HG03175 (cell line): ENCODE results near the gene ALDOA.
A peak's percentile ranks its signal among the peaks of the same experiment; 100 is the strongest.

Experiments
- ATAC-seq: cut with Tn5 transposase; IDR thresholded peaks from one replicate; pipeline ENCODE4 v1.9.1; 2021; ENCODE audit warnings: mild to moderate bottlenecking, moderate library complexity; ENCODE audit not compliant: unreplicated experiment

ALDOA gene

DNA sequence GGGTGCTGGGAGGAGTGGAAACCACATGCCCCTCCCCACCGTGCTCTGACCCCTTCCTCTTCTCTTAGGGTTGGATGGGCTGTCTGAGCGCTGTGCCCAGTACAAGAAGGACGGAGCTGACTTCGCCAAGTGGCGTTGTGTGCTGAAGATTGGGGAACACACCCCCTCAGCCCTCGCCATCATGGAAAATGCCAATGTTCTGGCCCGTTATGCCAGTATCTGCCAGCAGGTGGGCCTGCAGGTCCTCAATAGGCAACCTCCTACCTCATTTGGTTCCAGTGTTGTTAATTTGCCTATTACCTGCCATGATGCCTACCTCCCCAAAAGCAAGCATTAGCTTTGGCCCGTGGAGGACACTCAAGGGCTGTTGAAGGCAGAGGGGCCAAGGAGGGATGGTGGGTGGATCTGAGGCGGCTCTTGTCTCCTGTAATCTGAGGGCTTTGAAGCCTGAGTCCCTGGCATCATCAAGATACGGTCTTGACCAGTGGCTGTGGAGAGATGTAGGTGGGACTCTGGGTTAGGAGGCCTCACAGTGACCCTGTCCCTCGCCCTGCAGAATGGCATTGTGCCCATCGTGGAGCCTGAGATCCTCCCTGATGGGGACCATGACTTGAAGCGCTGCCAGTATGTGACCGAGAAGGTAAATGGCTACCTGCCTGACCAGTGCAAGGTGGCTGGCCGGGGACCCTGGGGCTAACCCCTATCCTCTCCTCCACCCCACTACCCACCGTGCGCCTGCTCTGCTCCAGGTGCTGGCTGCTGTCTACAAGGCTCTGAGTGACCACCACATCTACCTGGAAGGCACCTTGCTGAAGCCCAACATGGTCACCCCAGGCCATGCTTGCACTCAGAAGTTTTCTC, 3.4 kb downstream of the ALDOA start:
- no peak for ATAC-seq

DNA sequence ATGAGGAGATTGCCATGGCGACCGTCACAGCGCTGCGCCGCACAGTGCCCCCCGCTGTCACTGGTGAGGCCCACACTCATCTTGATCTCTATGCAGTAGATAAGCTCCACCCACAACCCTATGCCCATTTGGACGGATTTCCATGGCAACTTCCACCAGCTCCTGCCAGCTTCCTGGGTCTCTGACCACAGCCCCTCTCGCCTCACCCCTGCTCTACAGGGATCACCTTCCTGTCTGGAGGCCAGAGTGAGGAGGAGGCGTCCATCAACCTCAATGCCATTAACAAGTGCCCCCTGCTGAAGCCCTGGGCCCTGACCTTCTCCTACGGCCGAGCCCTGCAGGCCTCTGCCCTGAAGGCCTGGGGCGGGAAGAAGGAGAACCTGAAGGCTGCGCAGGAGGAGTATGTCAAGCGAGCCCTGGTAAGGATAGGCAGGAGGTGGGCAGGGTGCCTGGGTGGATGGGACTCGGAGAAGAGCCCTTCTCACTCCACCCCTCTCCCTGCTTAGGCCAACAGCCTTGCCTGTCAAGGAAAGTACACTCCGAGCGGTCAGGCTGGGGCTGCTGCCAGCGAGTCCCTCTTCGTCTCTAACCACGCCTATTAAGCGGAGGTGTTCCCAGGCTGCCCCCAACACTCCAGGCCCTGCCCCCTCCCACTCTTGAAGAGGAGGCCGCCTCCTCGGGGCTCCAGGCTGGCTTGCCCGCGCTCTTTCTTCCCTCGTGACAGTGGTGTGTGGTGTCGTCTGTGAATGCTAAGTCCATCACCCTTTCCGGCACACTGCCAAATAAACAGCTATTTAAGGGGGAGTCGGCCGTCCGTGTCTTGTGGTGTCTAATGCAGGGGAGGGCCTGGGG, 4.3 kb downstream of the ALDOA start:
- ATAC-seq, result no peak

DNA sequence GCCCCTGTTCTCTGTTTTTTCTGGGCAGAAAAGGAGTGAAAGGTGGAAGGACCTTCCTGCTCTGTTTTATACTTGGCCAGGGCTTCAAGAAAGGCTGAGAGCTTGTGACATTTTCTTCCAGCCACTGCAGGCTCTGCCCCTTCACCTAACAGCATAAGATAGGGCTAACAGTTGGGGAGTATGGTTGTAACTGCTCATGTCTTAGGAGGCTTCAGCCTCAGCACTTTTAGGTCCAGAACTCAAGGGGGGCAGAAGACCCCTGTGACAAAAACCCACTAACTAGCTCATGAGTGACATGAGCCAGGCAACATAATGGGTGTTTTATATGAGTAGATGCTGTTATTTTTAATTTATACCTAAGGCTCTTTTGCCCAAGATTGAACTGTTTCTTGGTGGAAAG, 4.9 kb downstream of the ALDOA start:
- ATAC-seq, result no peak

DNA sequence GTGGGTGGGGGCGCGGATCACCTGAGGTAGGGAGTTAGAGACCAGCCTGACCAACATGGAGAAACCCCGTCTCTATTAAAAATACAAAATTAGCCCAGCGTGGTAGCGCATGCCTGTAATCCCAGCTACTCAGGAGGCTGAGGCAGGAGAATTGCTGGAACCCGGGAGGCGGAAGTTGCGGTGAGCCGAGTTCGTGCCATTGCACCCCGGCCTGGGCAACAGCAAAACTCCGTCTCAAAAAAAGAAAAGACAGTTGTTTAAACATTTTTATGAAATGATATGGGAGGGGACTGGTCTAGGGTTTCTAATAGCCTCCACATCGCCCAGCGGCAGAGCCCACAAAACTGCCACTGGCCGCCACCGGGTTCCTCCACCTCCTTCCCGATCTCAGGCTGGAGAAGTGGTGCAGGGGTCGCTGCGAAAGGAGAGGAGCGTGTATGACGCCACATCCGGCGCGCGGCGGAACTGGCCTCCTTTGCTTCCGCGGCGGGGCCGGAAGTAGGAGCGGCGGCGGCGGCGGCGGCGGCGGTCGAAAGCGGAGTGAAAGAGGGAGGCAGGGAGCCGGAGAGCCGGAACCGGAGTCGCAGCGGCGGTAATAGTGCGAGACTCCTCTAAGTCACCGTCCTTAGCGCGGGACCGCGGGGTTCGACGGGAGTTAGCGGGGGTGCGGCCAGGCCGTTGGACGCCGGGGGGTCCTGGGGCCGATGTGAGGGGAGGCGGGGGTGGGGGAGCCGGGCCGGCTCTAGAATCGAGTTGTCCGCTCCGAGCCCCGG, 10.1 kb downstream of the ALDOA start, which contains the start of gene PPP4C:
TSS of gene PPP4C (plus strand) at position 492 of the 773 bp plus-strand sequence. CDS start 384 bp downstream, outside the sequence.
- ATAC-seq, result peak; percentile 75

DNA sequence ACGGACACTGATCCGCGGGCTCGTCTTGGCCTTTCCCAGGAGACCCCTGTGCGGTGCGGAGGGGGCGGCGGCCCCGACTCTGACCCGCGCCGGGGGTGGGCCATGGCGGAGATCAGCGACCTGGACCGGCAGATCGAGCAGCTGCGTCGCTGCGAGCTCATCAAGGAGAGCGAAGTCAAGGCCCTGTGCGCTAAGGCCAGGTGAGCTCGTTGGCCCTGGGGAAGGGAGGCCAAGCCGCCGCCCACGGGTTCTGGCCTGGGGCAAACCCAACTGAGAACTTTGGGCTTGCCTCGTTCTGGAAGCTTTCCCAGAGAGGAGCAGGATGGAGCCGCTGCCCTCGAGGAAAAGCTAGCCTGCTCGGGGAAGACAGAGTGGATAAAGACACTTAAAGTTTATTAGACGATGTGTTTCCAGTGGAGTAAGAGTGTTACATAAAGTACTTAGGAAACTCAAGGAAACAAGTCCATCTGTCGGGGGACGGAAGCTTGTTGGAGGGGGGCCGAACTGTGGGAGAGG, 10.8 kb downstream of the ALDOA start:
- ATAC-seq, result peak; percentile 25

DNA sequence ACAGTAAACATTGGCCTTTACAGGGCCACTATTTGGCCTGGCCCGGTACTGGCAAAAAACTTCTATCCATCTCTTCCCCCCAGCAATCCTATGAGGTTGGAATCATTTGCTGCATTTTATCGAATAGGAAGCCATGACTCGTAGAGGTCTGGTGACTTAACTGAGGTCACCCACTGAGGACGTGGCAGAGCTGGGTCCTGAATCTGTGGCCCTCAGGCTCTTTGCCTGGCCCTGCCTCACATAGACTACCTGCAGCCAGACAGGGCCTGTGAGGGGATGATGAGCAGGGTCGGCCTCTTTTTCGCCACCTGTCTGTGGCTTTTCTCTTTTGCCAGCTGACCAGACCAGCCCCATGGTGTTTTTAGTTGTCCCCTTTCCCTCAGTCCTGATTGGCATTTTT, 12.1 kb downstream of the ALDOA start:
- no peak for ATAC-seq

DNA sequence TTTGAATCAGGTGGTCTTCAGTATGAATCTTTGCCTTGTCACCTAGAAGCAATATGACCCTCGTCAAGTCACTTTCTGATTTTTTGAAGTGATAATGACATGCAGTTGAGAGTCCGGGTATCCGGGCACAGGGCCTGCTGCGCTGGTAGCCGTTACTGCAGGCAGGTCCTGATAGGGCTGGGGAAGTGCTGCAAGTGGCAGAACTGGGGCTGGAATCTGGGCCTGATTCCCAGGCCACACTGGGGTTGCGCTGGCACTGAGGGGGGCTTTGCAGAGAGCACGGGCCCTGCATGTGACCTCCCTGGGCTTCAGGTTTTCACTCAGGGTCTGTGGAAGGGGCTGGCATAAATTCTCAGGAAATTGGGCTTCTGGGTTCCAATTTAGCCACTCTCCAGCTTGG, 13.2 kb downstream of the ALDOA start:
- ATAC-seq, result no peak

DNA sequence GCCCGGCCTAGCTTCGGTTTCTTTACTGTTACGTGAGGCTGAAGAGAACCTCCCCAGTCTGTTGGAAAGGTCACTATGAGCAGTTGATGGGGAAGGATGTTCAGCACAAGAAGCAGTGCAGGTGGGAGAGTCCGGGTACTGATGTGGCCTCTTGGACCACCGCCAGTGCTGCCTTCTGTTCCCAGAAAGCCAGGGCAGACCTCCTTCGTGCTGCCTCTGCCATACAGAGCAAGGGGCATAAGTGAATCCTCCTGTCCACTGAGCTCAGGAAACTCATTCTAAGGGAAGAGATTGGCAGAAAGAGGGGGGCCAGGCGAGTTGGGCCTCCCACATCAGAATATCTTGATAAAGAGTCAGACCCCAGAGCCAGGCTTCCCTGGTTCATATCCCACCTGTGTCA, 13.9 kb downstream of the ALDOA start:
- ATAC-seq, result no peak

DNA sequence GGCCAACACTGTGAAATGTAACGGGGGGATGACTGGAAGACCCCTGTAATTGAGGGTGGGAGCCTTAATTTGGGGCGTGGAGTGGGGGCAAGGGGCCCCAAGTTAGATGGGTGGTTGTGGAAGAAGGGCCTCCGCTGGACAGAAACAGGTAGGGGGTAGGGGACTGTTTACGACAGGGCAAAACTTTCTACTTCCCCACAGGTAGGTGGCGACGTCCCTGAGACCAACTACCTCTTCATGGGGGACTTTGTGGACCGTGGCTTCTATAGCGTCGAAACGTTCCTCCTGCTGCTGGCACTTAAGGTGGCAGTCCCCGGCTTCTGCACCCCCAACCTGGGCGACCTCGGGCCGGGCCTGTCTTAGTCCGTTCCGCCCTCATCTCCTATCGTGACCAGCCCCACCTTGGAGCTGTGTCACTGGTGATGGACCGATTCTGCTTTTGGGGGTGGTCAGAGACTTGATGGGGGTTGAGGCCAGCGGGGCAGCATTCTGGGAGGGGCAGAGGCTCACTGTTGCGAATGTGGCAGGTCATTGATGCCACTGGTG, 17.1 kb downstream of the ALDOA start:
- ATAC-seq, result no peak

DNA sequence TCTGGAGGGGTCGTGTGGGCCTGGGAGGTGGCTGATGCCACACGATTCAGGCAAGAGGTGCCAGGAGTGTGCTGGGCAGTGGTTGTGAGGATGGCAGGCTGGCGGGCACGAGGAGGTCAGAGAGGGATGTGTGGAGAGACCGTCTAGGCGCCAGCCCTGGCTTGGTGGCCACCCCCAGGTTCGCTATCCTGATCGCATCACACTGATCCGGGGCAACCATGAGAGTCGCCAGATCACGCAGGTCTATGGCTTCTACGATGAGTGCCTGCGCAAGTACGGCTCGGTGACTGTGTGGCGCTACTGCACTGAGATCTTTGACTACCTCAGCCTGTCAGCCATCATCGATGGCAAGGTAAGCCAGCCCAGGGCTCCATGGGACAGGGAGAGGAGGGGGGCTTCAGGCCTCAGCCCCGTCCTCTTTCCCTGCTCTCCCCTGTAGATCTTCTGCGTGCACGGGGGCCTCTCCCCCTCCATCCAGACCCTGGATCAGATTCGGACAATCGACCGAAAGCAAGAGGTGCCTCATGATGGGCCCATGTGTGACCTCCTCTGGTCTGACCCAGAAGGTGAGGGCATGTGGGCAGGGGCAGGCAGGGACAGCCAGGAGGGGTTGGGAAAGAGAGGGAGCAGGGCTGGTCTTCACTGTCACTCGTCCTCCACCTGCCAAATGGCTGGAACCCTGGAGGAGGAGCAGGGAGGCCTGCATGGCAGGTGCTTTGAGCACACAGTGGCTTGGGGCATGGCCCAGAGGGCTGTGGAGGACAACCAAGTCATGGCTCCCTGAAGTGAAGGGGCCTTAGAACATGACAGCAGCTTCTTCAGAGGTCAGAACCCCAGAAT, 17.9 kb downstream of the ALDOA start:
- no peak for ATAC-seq

DNA sequence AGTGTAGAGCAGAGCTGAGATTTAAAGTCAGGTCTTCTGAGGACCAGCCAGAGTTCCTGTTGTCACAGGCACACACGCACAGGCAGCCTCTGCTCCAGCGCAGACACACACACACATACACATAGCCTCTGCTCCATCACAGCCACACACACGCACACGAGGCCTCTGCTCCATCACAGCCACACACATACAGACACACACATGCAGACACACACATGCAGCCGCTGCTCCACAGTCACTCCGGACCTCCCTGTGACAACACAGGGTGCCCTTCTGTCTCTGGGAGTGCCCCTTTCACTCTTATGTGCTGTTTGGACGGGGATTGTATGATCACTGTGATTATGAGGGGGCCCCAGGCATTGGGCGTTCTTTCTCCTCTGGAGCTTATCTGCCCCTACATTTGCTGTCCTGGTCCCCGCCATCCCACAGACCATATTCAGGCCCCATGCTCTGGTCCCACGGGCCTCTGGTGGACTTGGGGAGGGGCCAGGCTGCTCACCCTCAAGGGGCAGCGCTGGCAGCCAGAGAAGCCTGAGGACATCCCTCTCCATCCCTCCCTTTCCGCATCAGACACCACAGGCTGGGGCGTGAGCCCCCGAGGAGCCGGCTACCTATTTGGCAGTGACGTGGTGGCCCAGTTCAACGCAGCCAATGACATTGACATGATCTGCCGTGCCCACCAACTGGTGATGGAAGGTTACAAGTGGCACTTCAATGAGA, 18.7 kb downstream of the ALDOA start:
- no peak for ATAC-seq

DNA sequence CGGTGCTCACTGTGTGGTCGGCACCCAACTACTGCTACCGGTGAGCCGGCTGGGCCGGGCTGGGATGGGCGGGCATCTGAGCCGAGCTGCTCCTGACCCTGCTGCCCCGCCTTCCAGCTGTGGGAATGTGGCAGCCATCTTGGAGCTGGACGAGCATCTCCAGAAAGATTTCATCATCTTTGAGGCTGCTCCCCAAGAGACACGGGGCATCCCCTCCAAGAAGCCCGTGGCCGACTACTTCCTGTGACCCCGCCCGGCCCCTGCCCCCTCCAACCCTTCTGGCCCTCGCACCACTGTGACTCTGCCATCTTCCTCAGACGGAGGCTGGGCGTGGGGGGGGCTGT, 19.2 kb downstream of the ALDOA start:
- ATAC-seq, result no peak

DNA sequence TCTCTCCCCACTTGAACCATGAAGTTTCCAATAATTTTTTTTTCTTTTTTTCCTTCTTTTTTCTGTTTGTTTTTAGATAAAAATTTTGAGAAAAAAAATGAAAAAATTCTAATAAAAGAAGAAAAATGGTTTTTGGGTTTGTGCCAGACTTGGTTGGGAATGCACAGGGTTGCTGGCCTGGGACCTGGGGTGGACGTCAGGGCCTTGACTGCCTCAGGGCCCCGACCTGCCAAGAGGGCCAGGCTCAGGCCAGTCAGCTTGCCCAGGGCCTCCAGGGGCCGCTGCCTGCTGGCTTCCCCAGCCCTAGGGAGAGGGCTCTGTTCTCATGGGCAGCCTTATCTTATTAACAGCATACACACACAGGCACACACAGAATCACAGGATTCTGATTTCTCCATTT, 19.7 kb downstream of the ALDOA start:
- ATAC-seq, result no peak

DNA sequence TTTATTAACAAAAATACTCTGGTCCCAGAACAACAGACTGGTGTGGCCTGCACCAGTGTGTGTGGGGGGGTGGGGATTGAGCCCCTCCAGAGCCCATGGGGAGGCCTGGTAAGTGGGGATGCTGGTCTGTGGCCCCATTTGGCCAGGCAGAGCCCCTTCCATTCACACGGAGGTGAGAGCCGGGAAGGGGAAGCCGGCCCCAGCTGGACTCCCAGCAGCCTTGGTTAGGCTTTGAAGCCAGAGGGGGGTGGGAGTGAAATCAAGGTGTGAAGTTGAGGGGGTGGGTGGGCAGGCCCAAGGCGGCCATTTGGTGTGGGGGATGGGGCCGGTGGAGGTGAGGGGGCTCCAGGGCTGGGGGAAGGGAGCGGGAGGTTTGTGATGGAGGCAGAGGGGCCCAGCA, 20.3 kb downstream of the ALDOA start:
- no peak for ATAC-seq

DNA sequence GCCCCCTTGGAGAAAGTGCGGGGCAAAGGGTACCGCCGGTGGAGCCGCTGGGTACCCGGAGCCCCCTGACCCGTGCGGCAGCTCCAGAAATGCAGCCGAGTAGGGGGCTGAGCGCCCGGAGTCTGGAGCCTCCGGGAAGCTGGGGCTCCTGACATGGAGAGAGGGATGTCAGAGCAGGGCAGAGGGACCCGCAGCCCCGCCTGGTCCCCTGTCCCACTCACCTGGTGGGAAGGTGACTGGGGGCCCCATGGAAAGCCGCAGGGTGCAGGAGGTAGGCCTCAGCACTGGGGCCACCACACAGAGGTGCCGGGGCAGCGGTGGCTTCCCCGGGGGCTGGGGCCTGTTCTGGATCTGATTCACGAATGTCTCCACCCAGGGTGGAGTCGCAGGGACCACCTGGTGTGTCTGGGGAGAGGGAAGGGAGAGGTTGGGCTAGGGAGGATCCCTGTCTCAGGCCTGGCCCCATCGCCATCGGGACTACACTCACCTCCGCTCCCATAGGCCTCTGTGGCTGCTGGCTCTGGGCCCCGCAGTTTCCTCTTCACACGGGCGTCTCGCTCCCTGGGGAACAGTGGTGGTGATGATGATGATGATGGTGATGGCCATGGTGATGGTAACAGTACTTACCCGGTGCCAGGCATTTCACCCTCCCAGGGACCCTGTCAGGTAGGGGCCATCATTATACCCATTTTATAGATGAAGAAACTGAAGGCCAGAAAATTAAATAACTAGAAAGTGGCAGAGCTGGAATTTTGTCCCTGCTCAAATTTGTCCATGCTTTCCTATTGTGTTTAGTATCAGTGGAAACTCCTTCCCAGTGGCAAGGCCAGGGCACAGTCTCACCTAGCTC, 21.0 kb downstream of the ALDOA start:
- ATAC-seq, result no peak

DNA sequence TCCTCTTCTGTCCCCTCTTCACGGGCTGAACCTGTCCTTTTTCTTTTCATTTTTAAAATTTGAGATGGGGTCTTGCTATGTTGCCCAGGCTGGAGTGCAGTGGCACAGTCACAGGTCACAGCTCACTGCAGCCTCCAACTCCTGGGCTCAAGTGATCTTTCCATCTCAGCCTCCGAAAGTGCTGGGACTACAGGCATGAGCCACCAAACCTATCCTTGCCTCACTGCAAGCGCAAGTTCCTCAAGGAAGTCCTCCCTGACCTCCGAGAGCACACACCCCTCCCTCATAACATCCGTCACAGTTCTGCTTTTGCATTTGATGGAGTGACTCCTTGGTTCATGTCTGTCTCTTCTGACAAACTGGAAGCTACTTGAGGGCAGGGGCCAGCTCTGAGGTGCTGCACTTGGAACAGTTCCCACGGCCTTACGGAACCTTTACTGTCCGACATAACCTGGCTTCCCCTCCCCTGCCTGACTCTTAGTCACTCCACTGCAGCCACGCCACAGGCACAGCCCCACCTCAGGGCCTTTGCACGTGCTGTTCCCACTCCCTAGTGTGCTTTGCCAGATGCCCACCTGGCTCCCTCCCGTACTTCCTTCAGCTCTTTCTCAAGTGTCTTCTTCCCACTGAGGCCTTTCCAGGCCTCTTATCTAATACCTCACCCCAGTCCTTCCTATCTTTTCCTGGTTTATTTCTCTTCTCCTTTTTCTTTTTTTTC, 21.8 kb downstream of the ALDOA start:
- no peak for ATAC-seq

DNA sequence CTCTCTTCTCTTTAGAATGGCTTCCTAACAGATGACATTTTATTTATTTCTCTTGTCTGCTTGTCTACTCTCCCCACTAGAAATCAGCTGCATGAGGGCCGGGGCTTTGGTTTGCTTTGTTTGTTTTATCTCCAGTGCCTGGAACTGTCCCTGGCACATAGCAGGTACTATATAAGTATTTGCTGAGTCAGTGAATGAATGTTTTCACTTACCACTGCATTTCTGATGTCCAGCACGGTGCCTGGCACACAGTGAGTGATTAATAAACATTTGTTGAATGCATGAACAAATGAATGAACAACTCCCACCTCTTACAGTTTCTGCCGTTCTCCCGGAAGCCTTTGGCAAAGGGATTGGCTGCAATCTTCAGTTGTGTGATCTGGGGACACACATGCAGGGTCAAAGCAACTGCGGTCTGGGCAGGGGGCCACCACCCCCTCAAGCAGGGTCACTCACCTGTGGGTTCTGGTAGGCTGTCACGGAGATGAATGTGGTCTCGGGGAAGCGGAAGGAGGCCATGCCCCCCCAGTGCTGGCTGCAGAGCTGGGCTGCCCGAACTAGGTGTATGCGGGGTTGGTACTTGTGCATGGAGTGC, 22.8 kb downstream of the ALDOA start:
- ATAC-seq, result no peak
